GM18507 (cell line): Measurements from ENCODE around the gene LIN7A.
A peak's percentile ranks its signal among the peaks of the same experiment; 100 is the strongest.

Source experiments
- DNase-seq: peaks from one replicate; pipeline ENCODE4 v3.0.0; 2011; ENCODE audit warnings: low read depth; ENCODE audit not compliant: insufficient read length; ENCODE audit errors: extremely low spot score
- FAIRE-seq: peaks from 2 replicates; lab custom pipeline; 2011; peaks lifted over from hg19 to GRCh38; lab: Jason Lieb, UNC

Gene LIN7A

GRCh38 chr12:80862531-80862930 is 75.2 kb downstream of the LIN7A start:
- peak; percentile 48 for FAIRE-seq

GRCh38 chr12:80861641-80862378 is 75.9 kb downstream of the LIN7A start:
- FAIRE-seq, result no peak
- no peak for DNase-seq

More at GRCh38 chr12:80862531-80862930, 75.2 kb downstream of the LIN7A start:
- DNase-seq, result no peak

- no peak for DNase-seq
- no peak for FAIRE-seq
These were observed 76.8 kb downstream of the LIN7A start for GRCh38 chr12:80860928-80861327.

- DNase-seq, result no peak
These were observed 77.5 kb downstream of the LIN7A start for GRCh38 chr12:80860206-80860605.

GRCh38 chr12:80858356-80858755 is 79.4 kb downstream of the LIN7A start:
- no peak for DNase-seq
- FAIRE-seq, result no peak

More at GRCh38 chr12:80860206-80860605, 77.5 kb downstream of the LIN7A start:
- no peak for FAIRE-seq

GRCh38 chr12:80857311-80857710 is 80.4 kb downstream of the LIN7A start:
- FAIRE-seq (no peak), DNase-seq (no peak)

GRCh38 chr12:80849337-80849736 is 88.4 kb downstream of the LIN7A start:
- no peak for FAIRE-seq
- no peak for DNase-seq

- no peak for DNase-seq
- no peak for FAIRE-seq
These were observed 88.9 kb downstream of the LIN7A start for GRCh38 chr12:80848858-80849257.

GRCh38 chr12:80847575-80847974 is 90.2 kb downstream of the LIN7A start:
- DNase-seq, result no peak
- no peak for FAIRE-seq

- no peak for FAIRE-seq
- no peak for DNase-seq
These were observed 90.8 kb downstream of the LIN7A start for GRCh38 chr12:80846952-80847351.

- DNase-seq (no peak), FAIRE-seq (no peak)
These were observed 92.1 kb downstream of the LIN7A start for GRCh38 chr12:80845639-80846038.

- DNase-seq (no peak), FAIRE-seq (no peak)
These were observed 93.8 kb downstream of the LIN7A start for GRCh38 chr12:80843969-80844368.

- DNase-seq (no peak), FAIRE-seq (no peak)
These were observed 99.0 kb downstream of the LIN7A start for GRCh38 chr12:80838708-80839107.

GRCh38 chr12:80838024-80838658 is 99.6 kb downstream of the LIN7A start:
- no peak for FAIRE-seq
- DNase-seq, result no peak

GRCh38 chr12:80837342-80837978 is 100.3 kb downstream of the LIN7A start:
- DNase-seq, result no peak
- FAIRE-seq, result peak; percentile 52

- DNase-seq (no peak), FAIRE-seq (no peak)
These were observed 103.0 kb downstream of the LIN7A start for GRCh38 chr12:80834724-80835123.

GRCh38 chr12:80830533-80831088 is 107.1 kb downstream of the LIN7A start:
- FAIRE-seq (no peak), DNase-seq (no peak)

GRCh38 chr12:80829767-80830166 is 108.0 kb downstream of the LIN7A start:
- DNase-seq, result no peak
- no peak for FAIRE-seq

- no peak for FAIRE-seq
- DNase-seq, result no peak
These were observed 112.2 kb downstream of the LIN7A start for GRCh38 chr12:80825506-80825905.

- FAIRE-seq, result no peak
- no peak for DNase-seq
These were observed 114.3 kb downstream of the LIN7A start for GRCh38 chr12:80823393-80823792.
